ENCODE measurements around the gene ZFPL1.
A peak's percentile ranks its signal among the peaks of the same experiment; 100 is the strongest.

ZFPL1 gene

DNA sequence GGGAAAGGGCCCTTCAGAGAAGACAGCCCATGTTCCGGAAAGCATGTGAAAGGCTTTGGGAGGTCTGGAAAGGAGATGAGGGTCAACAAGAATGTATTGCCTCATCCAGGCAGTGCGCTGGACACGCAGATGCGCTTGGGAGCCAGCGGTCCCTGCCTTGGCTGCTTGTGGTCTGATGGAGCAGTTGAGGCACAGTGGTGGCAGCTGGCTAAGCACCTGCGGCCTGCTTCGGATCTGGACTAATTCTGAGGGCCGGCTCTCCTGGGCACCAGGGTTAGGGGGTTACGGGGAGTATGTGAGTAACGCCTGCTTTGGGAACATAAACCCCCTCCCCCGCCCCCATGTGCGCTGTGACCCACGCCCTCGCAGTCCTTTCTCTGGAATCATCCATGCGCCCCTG lies 23.1 kb downstream of the ZFPL1 start:
- DNase-seq (ENCODE audit: low read depth, low spot score) = no peak
- H3K4me3 ChIP-seq (ENCODE audit: low read depth, low read length) = no peak overlapping the region
- in situ Hi-C loops (cut with HindIII; ENCODE audit: low sequenced_read_pairs) = no loop called here
- TF ChIP-seq, protein P1, sequence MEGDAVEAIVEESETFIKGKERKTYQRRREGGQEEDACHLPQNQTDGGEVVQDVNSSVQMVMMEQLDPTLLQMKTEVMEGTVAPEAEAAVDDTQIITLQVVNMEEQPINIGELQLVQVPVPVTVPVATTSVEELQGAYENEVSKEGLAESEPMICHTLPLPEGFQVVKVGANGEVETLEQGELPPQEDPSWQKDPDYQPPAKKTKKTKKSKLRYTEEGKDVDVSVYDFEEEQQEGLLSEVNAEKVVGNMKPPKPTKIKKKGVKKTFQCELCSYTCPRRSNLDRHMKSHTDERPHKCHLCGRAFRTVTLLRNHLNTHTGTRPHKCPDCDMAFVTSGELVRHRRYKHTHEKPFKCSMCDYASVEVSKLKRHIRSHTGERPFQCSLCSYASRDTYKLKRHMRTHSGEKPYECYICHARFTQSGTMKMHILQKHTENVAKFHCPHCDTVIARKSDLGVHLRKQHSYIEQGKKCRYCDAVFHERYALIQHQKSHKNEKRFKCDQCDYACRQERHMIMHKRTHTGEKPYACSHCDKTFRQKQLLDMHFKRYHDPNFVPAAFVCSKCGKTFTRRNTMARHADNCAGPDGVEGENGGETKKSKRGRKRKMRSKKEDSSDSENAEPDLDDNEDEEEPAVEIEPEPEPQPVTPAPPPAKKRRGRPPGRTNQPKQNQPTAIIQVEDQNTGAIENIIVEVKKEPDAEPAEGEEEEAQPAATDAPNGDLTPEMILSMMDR (IDR thresholded peaks at IDR 0.05; ENCODE audit: low read depth, low read length) = no peak

DNA sequence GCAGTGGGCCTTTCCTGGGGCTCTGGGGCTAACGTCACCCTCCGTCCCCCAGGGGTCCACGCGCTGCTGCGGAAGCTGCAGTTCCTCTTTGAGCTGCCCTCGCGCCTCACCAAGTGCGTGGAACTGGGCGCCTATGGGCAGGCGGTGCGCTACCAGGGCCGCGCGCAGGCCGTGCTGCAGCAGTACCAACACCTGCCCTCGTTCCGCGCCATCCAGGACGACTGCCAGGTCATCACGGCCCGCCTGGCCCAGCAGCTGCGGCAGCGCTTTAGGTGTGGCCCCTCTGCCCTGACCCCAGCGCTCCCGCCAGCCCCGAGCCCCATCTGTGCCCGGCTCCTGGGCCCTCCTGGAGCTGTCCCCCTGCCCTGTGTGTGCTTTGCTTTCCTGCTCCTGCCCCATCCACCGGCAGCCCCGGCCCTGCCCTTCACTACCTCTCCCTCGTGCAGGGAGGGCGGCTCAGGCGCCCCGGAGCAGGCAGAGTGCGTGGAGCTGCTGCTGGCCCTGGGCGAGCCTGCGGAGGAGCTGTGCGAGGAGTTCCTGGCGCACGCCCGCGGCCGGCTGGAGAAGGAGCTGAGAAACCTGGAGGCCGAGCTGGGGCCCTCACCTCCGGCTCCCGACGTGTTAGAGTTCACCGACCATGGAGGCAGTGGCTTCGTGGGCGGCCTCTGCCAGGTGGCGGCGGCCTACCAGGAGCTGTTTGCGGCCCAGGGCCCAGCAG lies 23.9 kb downstream of the ZFPL1 start:
- no peak overlapping the region for H3K4me3 ChIP-seq (ENCODE audit: low read depth, low read length)
- in situ Hi-C loops (cut with HindIII; ENCODE audit: low sequenced_read_pairs) = no loop called here
- TF ChIP-seq, protein P1 (IDR thresholded peaks at IDR 0.05; ENCODE audit: low read depth, low read length) = no peak
- no peak for DNase-seq (ENCODE audit: low read depth, low spot score)

DNA sequence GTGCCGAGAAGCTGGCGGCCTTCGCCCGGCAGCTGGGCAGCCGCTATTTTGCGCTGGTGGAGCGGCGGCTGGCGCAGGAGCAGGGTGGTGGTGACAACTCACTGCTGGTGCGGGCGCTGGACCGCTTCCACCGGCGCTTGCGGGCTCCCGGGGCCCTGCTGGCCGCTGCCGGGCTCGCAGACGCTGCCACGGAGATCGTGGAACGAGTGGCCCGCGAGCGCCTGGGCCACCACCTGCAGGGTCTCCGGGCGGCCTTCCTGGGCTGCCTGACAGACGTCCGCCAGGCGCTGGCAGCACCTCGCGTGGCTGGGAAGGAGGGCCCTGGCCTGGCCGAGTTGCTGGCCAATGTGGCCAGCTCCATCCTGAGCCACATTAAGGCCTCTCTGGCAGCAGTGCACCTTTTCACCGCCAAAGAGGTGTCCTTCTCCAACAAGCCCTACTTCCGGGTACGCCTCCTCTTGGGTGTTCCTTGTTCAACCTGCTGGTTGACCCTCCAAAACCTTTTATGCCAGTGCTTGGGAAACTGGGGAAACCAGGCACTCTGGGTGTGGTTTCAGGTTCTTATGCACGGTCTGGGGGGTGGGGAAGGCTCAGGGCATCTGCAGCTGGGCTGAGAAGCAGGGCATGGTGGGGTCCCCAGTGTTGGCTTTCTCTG lies 24.6 kb downstream of the ZFPL1 start:
- no peak overlapping the region for H3K4me3 ChIP-seq (ENCODE audit: low read depth, low read length)
- no peak for DNase-seq (ENCODE audit: low read depth, low spot score)
- in situ Hi-C loops (cut with HindIII; ENCODE audit: low sequenced_read_pairs) = no loop called here
- TF ChIP-seq, protein P1 (IDR thresholded peaks at IDR 0.05; ENCODE audit: low read depth, low read length) = no peak

GRCh38 chr11:65109231-65110198 lies 25.5 kb downstream of the ZFPL1 start:
- TF ChIP-seq, protein P1 (IDR thresholded peaks at IDR 0.05; ENCODE audit: low read depth, low read length) = no peak
- H3K4me3 ChIP-seq (ENCODE audit: low read depth, low read length) = no peak overlapping the region
- DNase-seq (ENCODE audit: low read depth, low spot score) = no peak
- in situ Hi-C loops (cut with HindIII; ENCODE audit: low sequenced_read_pairs) = no loop called here

GRCh38 chr11:65110354-65110861 lies 26.4 kb downstream of the ZFPL1 start:
- DNase-seq (ENCODE audit: low read depth, low spot score) = peak; percentile 78
- in situ Hi-C loops (cut with HindIII; ENCODE audit: low sequenced_read_pairs) = no loop called here
- H3K4me3 ChIP-seq (ENCODE audit: low read depth, low read length) = no peak overlapping the region
- TF ChIP-seq, protein P1 (IDR thresholded peaks at IDR 0.05; ENCODE audit: low read depth, low read length) = peak; percentile 98

GRCh38 chr11:65111159-65111743 lies 27.2 kb downstream of the ZFPL1 start:
- DNase-seq (ENCODE audit: low read depth, low spot score) = no peak
- TF ChIP-seq, protein P1 (IDR thresholded peaks at IDR 0.05; ENCODE audit: low read depth, low read length) = no peak
- H3K4me3 ChIP-seq (ENCODE audit: low read depth, low read length) = no peak overlapping the region

More at GRCh38 chr11:65111159-65111743, 27.2 kb downstream of the ZFPL1 start:
- in situ Hi-C loops (cut with HindIII; ENCODE audit: low sequenced_read_pairs) = no loop called here
